Mesothelial cell of epicardium (in vitro differentiated cells): ENCODE measurements around the gene MYO6. TPM values are rescaled to one million over a fixed set of nuclear protein-coding genes. Genes with fewer than 3 reads are reported as not detected.

ENCODE experiments used
- DNase-seq, 2 experiments: peaks; one replicate each; pipeline ENCODE4 v3.0.0; 2021; ENCODE audit warnings: low spot score in 2 of 2; ENCODE audit not compliant: unreplicated experiment in 2 of 2
- H3K27ac Mint-ChIP-seq: 2 replicates; pipeline ENCODE4 v1.8.0; 2021; ENCODE audit warnings: mixed read lengths
- H3K27me3 Mint-ChIP-seq: 2 replicates; pipeline ENCODE4 v1.8.0; 2021; ENCODE audit warnings: low read depth, mixed read lengths
- H3K36me3 Mint-ChIP-seq: 2 replicates; pipeline ENCODE4 v1.8.0; 2021; ENCODE audit warnings: mixed read lengths
- H3K4me1 Mint-ChIP-seq: 2 replicates; pipeline ENCODE4 v1.8.0; 2021; ENCODE audit warnings: mixed read lengths
- H3K4me3 Mint-ChIP-seq: 2 replicates; pipeline ENCODE4 v1.8.0; 2021; ENCODE audit warnings: mild to moderate bottlenecking, moderate library complexity, mixed read lengths
- H3K9me3 Mint-ChIP-seq: 2 replicates; pipeline ENCODE4 v1.8.0; 2021; ENCODE audit warnings: mixed read lengths
- total RNA-seq: library from RNA; stranded (reverse); gene quantifications from 3 replicates; pipeline ENCODE4 v1.2.1, GENCODE V29; 2021
- TF ChIP-seq, protein P1 (sequence below): fragments of 200-600 bp; sonication (generic); IDR thresholded peaks from one replicate; pipeline ENCODE4 v1.5.0; 2021; ENCODE audit warnings: antibody characterized with exemption; ENCODE audit not compliant: unreplicated experiment

MYO6 gene
- total RNA-seq, 1 donor from 2014 or later, result 70.0 TPM

GRCh38 chr6:75800708-75801505 lies 51.9 kb downstream of the MYO6 start:
- TF ChIP-seq, protein P1, sequence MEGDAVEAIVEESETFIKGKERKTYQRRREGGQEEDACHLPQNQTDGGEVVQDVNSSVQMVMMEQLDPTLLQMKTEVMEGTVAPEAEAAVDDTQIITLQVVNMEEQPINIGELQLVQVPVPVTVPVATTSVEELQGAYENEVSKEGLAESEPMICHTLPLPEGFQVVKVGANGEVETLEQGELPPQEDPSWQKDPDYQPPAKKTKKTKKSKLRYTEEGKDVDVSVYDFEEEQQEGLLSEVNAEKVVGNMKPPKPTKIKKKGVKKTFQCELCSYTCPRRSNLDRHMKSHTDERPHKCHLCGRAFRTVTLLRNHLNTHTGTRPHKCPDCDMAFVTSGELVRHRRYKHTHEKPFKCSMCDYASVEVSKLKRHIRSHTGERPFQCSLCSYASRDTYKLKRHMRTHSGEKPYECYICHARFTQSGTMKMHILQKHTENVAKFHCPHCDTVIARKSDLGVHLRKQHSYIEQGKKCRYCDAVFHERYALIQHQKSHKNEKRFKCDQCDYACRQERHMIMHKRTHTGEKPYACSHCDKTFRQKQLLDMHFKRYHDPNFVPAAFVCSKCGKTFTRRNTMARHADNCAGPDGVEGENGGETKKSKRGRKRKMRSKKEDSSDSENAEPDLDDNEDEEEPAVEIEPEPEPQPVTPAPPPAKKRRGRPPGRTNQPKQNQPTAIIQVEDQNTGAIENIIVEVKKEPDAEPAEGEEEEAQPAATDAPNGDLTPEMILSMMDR, result no peak
- no peak overlapping the region for H3K27ac Mint-ChIP-seq
- no peaks in the 10 kb centered on the region for H3K9me3 Mint-ChIP-seq
- H3K4me1 Mint-ChIP-seq, result peaks cover 27% of the 10 kb centered on the region
- DNase-seq, result no peak
- H3K27me3 Mint-ChIP-seq, result no peaks in the 10 kb centered on the region
- H3K4me3 Mint-ChIP-seq, result no peak overlapping the region
- peaks cover 3% of the 10 kb centered on the region for H3K36me3 Mint-ChIP-seq

- TF ChIP-seq, protein P1, result no peak
- peaks cover 8% of the 10 kb centered on the region for H3K9me3 Mint-ChIP-seq
- no peak for DNase-seq
- H3K27ac Mint-ChIP-seq, result no peak overlapping the region
- H3K4me1 Mint-ChIP-seq, result peaks cover 24% of the 10 kb centered on the region
- peaks cover 11% of the 10 kb centered on the region for H3K36me3 Mint-ChIP-seq
- no peaks in the 10 kb centered on the region for H3K27me3 Mint-ChIP-seq
- H3K4me3 Mint-ChIP-seq, result no peak overlapping the region
Measured at GRCh38 chr6:75802366-75802765, 53.3 kb downstream of the MYO6 start.

GRCh38 chr6:75808507-75808906 lies 59.5 kb downstream of the MYO6 start:
- Mint-ChIP-seq H3K4me1 (peaks cover 24% of the 10 kb centered on the region), H3K9me3 (peaks cover 23% of the 10 kb centered on the region), H3K4me3 (no peak overlapping the region), H3K36me3 (peaks cover 28% of the 10 kb centered on the region), H3K27me3 (no peaks in the 10 kb centered on the region), H3K27ac (no peak overlapping the region)
- TF ChIP-seq, protein P1, result no peak
- no peak for DNase-seq

- no peak overlapping the region for H3K4me3 Mint-ChIP-seq
- peaks cover 50% of the 10 kb centered on the region for H3K4me1 Mint-ChIP-seq
- no peak for DNase-seq
- no peaks in the 10 kb centered on the region for H3K27me3 Mint-ChIP-seq
- TF ChIP-seq, protein P1, result no peak
- peaks cover 19% of the 10 kb centered on the region for H3K36me3 Mint-ChIP-seq
- H3K27ac Mint-ChIP-seq, result no peak overlapping the region
- H3K9me3 Mint-ChIP-seq, result peaks cover 14% of the 10 kb centered on the region
Measured at GRCh38 chr6:75812560-75812959, 63.5 kb downstream of the MYO6 start.

- Mint-ChIP-seq H3K27me3 (no peaks in the 10 kb centered on the region), H3K27ac (peak overlapping the region; percentile 86), H3K4me1 (peaks cover 53% of the 10 kb centered on the region), H3K36me3 (peaks cover 12% of the 10 kb centered on the region), H3K4me3 (no peak overlapping the region), H3K9me3 (peaks cover 6% of the 10 kb centered on the region)
- DNase-seq, result no peak
- TF ChIP-seq, protein P1, result no peak
Measured at GRCh38 chr6:75813476-75814250, 64.6 kb downstream of the MYO6 start.
